Activated CD4-positive, alpha-beta T cell treated with anti-CD3 and anti-CD28 coated beads, Interleukin-2, amount 50 U/mL, for 4 hours (primary cell): ENCODE data around the gene DCAF4L1.

Source experiments
- DNase-seq, 2 experiments: peaks; one replicate each; pipeline ENCODE4 v3.0.0-alpha.2; 2020

Gene DCAF4L1

GRCh38 chr4:41991916-41992767, 10.6 kb downstream of the DCAF4L1 start:
- DNase-seq, result no peak

- DNase-seq, result no peak
These were observed 11.7 kb downstream of the DCAF4L1 start for GRCh38 chr4:41992967-41993857.

- DNase-seq, result no peak
These were observed 13.0 kb downstream of the DCAF4L1 start for GRCh38 chr4:41994461-41994985.

- DNase-seq, result no peak
These were observed 16.5 kb downstream of the DCAF4L1 start for GRCh38 chr4:41998019-41998418.

- DNase-seq, result no peak
These were observed 17.8 kb downstream of the DCAF4L1 start for GRCh38 chr4:41999321-41999720.

GRCh38 chr4:42008011-42008786, 26.6 kb downstream of the DCAF4L1 start:
- DNase-seq, result no peak

- DNase-seq, result no peak
These were observed 33.9 kb downstream of the DCAF4L1 start for GRCh38 chr4:42015438-42015837.

- DNase-seq, result no peak
These were observed 36.9 kb downstream of the DCAF4L1 start for GRCh38 chr4:42018451-42018850.
